HepG2 (cell line): ENCODE measurements around the gene ZNF287. TPM values are rescaled to one million over a fixed set of nuclear protein-coding genes. Genes with fewer than 3 reads are reported as not detected.

Experiments
- CBX1 ChIP-seq: IDR thresholded peaks from one replicate; pipeline ENCODE4 v1.6.1; 2016; ENCODE audit warnings: antibody characterized with exemption, low read depth
- FOXK1 ChIP-seq: sonication (generic); formaldehyde crosslinking; IDR thresholded peaks from 2 replicates; pipeline ENCODE4 v1.4.0; 2020; ENCODE audit warnings: low read depth, missing genetic modification reagents, borderline replicate concordance
- GATAD1 ChIP-seq: IDR thresholded peaks from 2 replicates; pipeline ENCODE4 v1.6.1; 2016; ENCODE audit warnings: missing genetic modification reagents, missing compliant biosample characterization
- GZF1 ChIP-seq: sonication (generic); formaldehyde crosslinking; IDR thresholded peaks from 2 replicates; pipeline ENCODE4 v1.5.1; 2020; ENCODE audit warnings: mild to moderate bottlenecking, missing genetic modification reagents
- HDAC2 ChIP-seq: sonication (generic); formaldehyde crosslinking; IDR thresholded peaks from 2 replicates; pipeline ENCODE4 v1.4.0; 2020; ENCODE audit warnings: missing genetic modification reagents
- HES4 ChIP-seq: sonication (generic); formaldehyde crosslinking; IDR thresholded peaks from 2 replicates; pipeline ENCODE4 v1.9.0; 2021; ENCODE audit warnings: mild to moderate bottlenecking, missing genetic modification reagents, borderline replicate concordance
- HNRNPH1 ChIP-seq: fragments of 200-400 bp; formaldehyde crosslinking; optimal IDR thresholded peaks from 2 replicates; pipeline ENCODE3; 2017; ENCODE audit warnings: mild to moderate bottlenecking, low read depth, low read length
- KAT8 ChIP-seq: IDR thresholded peaks from 2 replicates; pipeline ENCODE4 v1.6.1; 2016; ENCODE audit warnings: missing genetic modification reagents, missing compliant biosample characterization
- KMT2A ChIP-seq: sonication (generic); formaldehyde crosslinking; IDR thresholded peaks from 2 replicates; pipeline ENCODE4 v1.4.0; 2020; ENCODE audit warnings: missing genetic modification reagents
- KMT2B ChIP-seq: IDR thresholded peaks from 2 replicates; pipeline ENCODE4 v1.6.1; 2016; ENCODE audit warnings: missing genetic modification reagents, missing compliant biosample characterization
- MYC ChIP-seq: sonication (generic); formaldehyde crosslinking; IDR thresholded peaks from 2 replicates; pipeline ENCODE4 v1.9.0; 2021; ENCODE audit warnings: missing genetic modification reagents, borderline replicate concordance
- SALL1 ChIP-seq: sonication (generic); formaldehyde crosslinking; IDR thresholded peaks from 2 replicates; pipeline ENCODE4 v1.8.0; 2022; ENCODE audit warnings: mild to moderate bottlenecking, missing genetic modification reagents
- SRSF9 ChIP-seq: fragments of 200-400 bp; formaldehyde crosslinking; IDR thresholded peaks from 2 replicates; pipeline ENCODE4 v1.6.1; 2018; ENCODE audit warnings: borderline replicate concordance, mild to moderate bottlenecking, low read depth, low read length; ENCODE audit not compliant: insufficient read depth, poor library complexity, severe bottlenecking
- STAG1 ChIP-seq: sonication (generic); formaldehyde crosslinking; IDR thresholded peaks from 2 replicates; pipeline ENCODE4 v1.4.0; 2020; ENCODE audit warnings: missing genetic modification reagents
- STAT6 ChIP-seq: sonication (generic); formaldehyde crosslinking; IDR thresholded peaks from 2 replicates; pipeline ENCODE4 v1.4.0; 2020; ENCODE audit warnings: missing genetic modification reagents, mild to moderate bottlenecking, borderline replicate concordance
- TIGD3 ChIP-seq: sonication (generic); formaldehyde crosslinking; IDR thresholded peaks from 2 replicates; pipeline ENCODE4 v1.5.1; 2020; ENCODE audit warnings: mild to moderate bottlenecking, missing genetic modification reagents, borderline replicate concordance
- ZBTB2 ChIP-seq: sonication (generic); formaldehyde crosslinking; IDR thresholded peaks from 2 replicates; pipeline ENCODE4 v1.8.0; 2022; ENCODE audit warnings: low read depth, missing genetic modification reagents
- ZBTB33 ChIP-seq: sonication (generic); formaldehyde crosslinking; IDR thresholded peaks from 2 replicates; pipeline ENCODE4 v1.4.0; 2020; ENCODE audit warnings: missing genetic modification reagents
- ZNF446 ChIP-seq: sonication (generic); formaldehyde crosslinking; IDR thresholded peaks from 2 replicates; pipeline ENCODE4 v1.5.0; 2020; ENCODE audit warnings: mild to moderate bottlenecking, missing genetic modification reagents
- ZNF792 ChIP-seq: IDR thresholded peaks from 2 replicates; pipeline ENCODE4 v1.6.1; 2016
- ZNF841 ChIP-seq: sonication (generic); formaldehyde crosslinking; IDR thresholded peaks from 2 replicates; pipeline ENCODE4 v1.8.1; 2023; ENCODE audit warnings: missing genetic modification reagents, borderline replicate concordance
- ZSCAN20 ChIP-seq: sonication (generic); formaldehyde crosslinking; IDR thresholded peaks from 2 replicates; pipeline ENCODE4 v1.4.0; 2020; ENCODE audit warnings: missing genetic modification reagents, mild to moderate bottlenecking, borderline replicate concordance
- polyA plus RNA-seq, 8 experiments: library from polyadenylated mRNA; depleted of rRNA in 3 of 8; stranded (reverse) in 7 of 8; unstranded in 1 of 8; fragments of >200 nt; fragmentation: Illumina TruSeq in 4 of 8; extraction: Trizol in 4 of 8; gene quantifications; 2 replicates each; pipeline versions ENCODE4 v1.2.1 to v1.2.3, GENCODE V29; 2011 to 2016; ENCODE audit warnings: low read depth in 4 of 8, missing spikeins in 1 of 8, mixed read lengths in 1 of 8; ENCODE audit not compliant: insufficient read depth in 1 of 8
- total RNA-seq, 5 experiments: library from RNA; depleted of rRNA; stranded (reverse); fragments of >200 nt; fragmentation: Illumina TruSeq; extraction: Trizol; gene quantifications; 2 replicates each; pipeline ENCODE4 v1.2.3, GENCODE V29; 2016; ENCODE audit warnings: low read depth in 1 of 5

ZNF287 gene
- total and polyA plus RNA-seq, 2 of the 13 experiments (the other 11 are each of a cell fraction or from before 2014, with no cell fraction given) = 0.21 TPM; not detected in 1

GRCh38 chr17:16589097-16589969, 20.3 kb upstream of the ZNF287 start (continued):
- TF ChIP-seq STAT6 (CRISPR knock-in tag) (no peak; the same call in 1 of the 2 replicates), HES4 (CRISPR knock-in tag) (no peak), MYC (peak; percentile 28; the same call in 1 of the 2 replicates), ZNF792 (CRISPR knock-in tag) (0 out of 2 replicates have a peak, but pooled peaks have one; percentile 30), KMT2A (peak; percentile 44; the same call in 1 of the 2 replicates), SRSF9 (no peak), TIGD3 (no peak), ZBTB2 (no peak), HDAC2 (CRISPR knock-in tag) (no peak), FOXK1 (peak; percentile 46; the same call in 1 of the 2 replicates), ZSCAN20 (CRISPR knock-in tag) (no peak), ZNF841 (CRISPR knock-in tag) (no peak), ZNF446 (CRISPR knock-in tag) (0 out of 2 replicates have a peak, but pooled peaks have one; percentile 27), GATAD1 (CRISPR knock-in tag) (no peak), KMT2B (CRISPR knock-in tag) (0 out of 2 replicates have a peak, but pooled peaks have one; percentile 34), CBX1 (no peak), KAT8 (peak; percentile 59), ZBTB33 (CRISPR knock-in tag) (no peak), GZF1 (CRISPR knock-in tag) (no peak), SALL1 (CRISPR knock-in tag) (peak; percentile 70), STAG1 (CRISPR knock-in tag) (peak; percentile 53), HNRNPH1 (no peak)
